ENCODE data around the gene SALL2.

The SALL2 gene

GRCh38 chr14:21528381-21529348, 2.5 kb upstream of the SALL2 start:
- DNase-seq (ENCODE audit: low read depth in 1 of 2, low spot score in 1 of 2), result no peak

DNA sequence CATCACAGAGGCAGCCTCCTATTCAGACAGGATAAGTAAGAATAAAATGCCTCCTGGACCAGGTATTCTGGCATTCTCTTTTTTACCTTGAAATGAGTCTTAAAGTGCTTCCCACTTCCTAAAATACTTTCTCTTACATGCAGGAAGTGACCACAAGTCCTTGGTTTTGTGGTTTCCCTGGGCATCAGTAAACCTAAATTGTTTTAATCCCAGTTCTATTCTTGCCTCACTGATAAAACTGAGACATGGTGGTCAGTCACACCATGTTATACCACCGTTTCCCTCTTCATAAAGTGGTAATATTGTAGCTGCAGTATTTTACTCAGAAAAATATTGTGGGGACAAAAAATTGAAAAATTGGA, 1.2 kb upstream of the SALL2 start:
- DNase-seq (ENCODE audit: low read depth in 1 of 2, low spot score in 1 of 2), result no peak

DNA sequence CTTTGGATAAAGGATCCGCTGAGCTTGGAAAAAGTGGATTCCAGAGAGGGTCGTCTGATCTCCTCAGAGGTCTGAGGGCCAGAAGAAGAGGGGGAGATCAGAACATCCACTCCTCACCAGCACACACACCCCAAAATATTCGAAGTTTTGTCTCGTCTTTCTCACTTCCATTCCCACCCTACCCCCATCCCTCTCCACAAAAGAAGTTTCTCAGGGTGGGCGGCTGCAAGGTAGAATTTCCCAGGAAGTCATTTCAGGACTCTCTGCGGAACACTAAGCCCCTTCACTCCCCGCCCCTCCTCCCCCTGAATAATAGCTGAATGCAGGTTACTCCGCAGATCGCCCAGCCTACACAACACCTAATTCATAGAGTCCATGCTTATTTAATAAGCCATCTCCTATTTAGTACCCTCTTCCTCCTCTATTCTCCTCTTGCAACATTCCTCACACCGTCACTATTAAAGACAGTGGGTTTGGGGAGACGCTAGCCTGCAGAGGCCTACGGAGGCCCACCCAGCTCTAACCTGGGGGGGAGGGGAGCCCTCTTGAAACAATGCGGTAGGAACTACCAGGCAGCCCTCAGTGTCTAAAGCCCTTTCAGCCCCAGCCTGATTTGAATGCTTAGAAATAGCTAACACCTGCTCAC, 649 bp upstream of the SALL2 start:
- DNase-seq (ENCODE audit: low read depth in 1 of 2, low spot score in 1 of 2), result no peak

DNA sequence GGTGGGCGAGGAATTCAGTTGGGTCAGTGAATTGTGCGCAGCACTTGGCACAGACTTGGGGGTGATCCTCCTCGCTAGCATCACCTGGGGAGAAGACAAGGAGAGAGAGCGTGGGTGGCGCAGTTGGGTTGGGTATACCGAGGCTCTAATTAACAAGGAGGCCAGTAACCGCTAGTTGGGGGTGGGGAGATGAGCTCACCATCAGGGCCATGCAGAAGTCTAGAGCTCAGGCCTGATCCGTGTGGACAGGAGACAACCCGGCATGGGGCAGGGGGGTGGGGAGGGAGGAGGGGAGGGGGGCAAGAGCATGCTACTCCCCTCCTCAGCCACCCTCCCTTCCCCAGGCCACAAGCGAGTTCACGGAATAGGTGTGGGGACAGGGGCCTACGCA, 580 bp downstream of the SALL2 start:
- DNase-seq (ENCODE audit: low read depth in 1 of 2, low spot score in 1 of 2), result no peak

GRCh38 chr14:21524575-21525490, 1.3 kb downstream of the SALL2 start:
- no peak for DNase-seq (ENCODE audit: low read depth in 1 of 2, low spot score in 1 of 2)

DNA sequence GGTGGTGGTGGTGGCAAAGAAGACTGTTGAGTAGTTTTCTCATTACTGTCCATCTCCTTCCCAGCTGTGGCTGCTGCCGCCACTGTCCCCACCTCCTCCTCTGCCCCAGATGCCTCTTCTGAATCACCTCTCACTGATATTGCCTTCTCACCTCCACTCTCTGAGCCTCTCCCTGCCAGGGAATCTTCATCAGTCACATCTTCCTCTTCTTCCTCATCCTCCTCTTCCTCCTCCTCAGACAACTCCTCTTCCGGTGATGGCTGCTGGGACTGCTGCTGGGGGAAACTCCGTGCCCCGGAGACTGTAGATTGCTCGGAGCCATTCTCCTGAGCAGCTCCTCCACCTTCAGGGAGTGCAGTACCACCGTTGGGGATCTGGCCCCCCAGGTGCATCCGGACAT, 2.9 kb downstream of the SALL2 start:
- no peak for DNase-seq (ENCODE audit: low read depth in 1 of 2, low spot score in 1 of 2)

DNA sequence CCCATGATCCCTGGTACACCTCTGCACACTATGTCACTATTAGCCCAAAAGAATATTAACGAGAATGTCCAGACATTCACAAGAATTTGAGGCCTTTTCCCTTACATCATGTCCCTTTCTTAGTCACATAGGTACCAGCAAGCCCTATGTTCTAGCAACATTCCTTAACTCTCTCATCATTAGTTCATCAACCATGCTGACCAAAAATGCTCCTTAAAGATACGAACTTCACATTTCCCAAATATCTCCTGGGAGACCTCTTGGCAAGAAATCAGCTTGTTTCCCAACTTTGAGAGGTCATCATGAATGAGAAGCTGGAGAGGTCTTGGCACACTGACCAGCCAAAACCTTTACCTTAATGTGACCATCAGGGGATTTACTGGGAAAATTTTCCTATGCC, 4.6 kb downstream of the SALL2 start:
- no peak for DNase-seq (ENCODE audit: low read depth in 1 of 2, low spot score in 1 of 2)

GRCh38 chr14:21520767-21521166, 5.4 kb downstream of the SALL2 start:
- DNase-seq (ENCODE audit: low read depth in 1 of 2, low spot score in 1 of 2), result no peak

GRCh38 chr14:21518725-21519124, 7.4 kb downstream of the SALL2 start:
- no peak for DNase-seq (ENCODE audit: low read depth in 1 of 2, low spot score in 1 of 2)

DNA sequence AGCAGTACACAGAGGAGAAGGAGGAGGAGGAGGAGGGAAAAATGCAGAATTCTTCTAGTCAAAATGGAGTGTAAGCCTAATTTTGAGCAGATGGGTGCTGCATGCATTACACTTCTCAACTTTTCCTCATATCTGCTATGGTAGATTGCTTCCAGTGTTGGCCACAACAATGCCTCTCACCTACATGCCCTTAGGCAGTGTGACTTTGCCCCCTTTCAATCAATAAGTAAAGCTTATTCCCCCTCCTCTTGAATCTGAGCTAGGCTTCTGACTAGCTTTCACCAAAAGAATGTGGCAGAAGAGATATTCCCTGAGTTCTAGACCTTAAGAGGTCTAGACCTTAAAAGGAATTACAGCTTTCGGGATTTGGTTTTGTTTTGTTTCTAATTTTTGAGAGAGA, 11.8 kb downstream of the SALL2 start:
- no peak for DNase-seq (ENCODE audit: low read depth in 1 of 2, low spot score in 1 of 2)

GRCh38 chr14:21510735-21511657, 15.2 kb downstream of the SALL2 start, which contains the start of gene METTL3:
TSS of gene METTL3 (minus strand) at chr14:21511340. CDS start at chr14:21511223, 117 bp downstream.
- DNase-seq (ENCODE audit: low read depth in 1 of 2, low spot score in 1 of 2), result peak; percentile 72 to 93

GRCh38 chr14:21509432-21510143, 16.6 kb downstream of the SALL2 start:
- DNase-seq (ENCODE audit: low read depth in 1 of 2, low spot score in 1 of 2), result no peak

- no peak for DNase-seq (ENCODE audit: low read depth in 1 of 2, low spot score in 1 of 2)
Measured at GRCh38 chr14:21506557-21506956, 19.6 kb downstream of the SALL2 start.

- no peak for DNase-seq (ENCODE audit: low read depth in 1 of 2, low spot score in 1 of 2)
Measured at GRCh38 chr14:21505012-21505553, 21.1 kb downstream of the SALL2 start.

DNA sequence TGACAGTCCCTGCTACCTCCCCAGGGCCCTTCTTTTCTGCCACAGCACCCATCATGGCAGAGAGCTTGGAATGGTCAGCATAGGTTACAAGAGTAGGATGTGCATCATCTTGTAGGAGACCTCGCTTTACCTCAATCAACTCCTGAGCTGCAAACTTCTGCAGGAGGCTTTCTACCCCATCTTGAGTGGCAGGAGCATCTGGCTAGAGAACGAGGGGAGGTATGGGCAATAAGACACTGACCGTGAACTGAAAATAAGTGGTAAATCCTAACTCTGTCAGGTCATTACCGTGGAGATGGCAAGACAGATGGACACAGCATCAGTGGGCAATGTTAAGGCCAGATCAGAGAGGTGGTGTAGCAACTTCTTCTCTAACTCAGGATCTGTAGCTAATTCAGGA, 22.8 kb downstream of the SALL2 start:
- no peak for DNase-seq (ENCODE audit: low read depth in 1 of 2, low spot score in 1 of 2)

GRCh38 chr14:21501568-21501967, 24.6 kb downstream of the SALL2 start:
- DNase-seq (ENCODE audit: low read depth in 1 of 2, low spot score in 1 of 2), result no peak

DNA sequence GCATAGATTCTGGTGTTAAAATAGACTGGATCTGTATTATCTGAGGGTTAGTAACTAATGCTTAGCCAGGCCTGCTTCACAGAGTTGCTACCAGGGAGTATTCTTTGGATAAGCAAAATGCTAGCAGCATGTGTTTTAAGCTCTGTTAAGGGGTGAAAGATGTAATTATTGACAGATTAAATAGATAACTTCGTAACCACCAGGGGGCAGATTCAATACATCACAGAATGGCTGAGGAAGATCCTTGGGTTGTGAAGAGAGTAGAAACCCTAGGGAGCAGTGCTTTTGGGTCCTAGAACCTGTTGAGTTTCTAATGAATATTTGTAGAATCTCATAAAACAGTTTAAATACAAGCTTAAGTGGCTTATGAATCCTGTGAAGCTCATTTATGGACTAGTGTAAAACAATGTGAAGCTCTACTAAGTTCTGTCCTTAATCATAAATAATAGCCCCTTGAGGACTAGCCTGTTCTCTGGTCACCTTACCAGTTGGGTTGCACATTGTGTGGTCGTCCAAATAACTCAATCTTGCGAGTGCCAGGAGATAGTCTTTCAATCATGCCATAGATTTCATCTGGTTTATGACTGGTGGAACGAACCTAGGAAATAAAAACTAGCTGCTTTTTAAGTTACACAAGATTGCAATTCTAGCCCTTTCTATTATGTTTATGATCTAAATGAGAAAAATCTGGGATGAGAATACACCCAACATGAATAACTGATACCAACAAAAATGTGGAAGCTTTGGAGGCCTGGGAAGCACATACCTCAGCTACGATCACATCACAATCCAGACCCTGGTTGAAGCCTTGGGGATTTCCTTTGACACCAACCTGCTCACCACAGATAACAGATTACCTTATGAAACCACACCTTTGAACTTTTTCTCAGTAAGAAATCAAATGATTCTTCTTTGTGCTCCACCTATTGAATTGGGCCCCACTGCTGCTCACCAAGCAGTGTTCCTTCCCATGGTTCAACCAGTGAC, 27.3 kb downstream of the SALL2 start:
- peak in 1 of 2 donors; percentile 17 for DNase-seq (ENCODE audit: low read depth in 1 of 2, low spot score in 1 of 2)

- DNase-seq (ENCODE audit: low read depth in 1 of 2, low spot score in 1 of 2), result no peak
Measured at GRCh38 chr14:21496453-21496852, 29.7 kb downstream of the SALL2 start.
